Stimulated activated CD4-positive, alpha-beta T cell treated with anti-CD3 and anti-CD28 coated beads, Interleukin-1b, Interleukin-23, amount 100 ng/mL, for 1 hour (primary cell): ENCODE data around the gene RPL22.

Experiments used
- DNase-seq, 2 donors: peaks; one replicate each; pipeline ENCODE4 v3.0.0-alpha.2; 2020; ENCODE audit warnings: low read depth in 2 of 2

Gene RPL22

GRCh38 chr1:6174621-6175410 is 24.6 kb downstream of the RPL22 start:
- no peak for DNase-seq

- DNase-seq: no peak
These were observed 26.8 kb downstream of the RPL22 start for GRCh38 chr1:6172549-6172948.

- DNase-seq: no peak
These were observed 27.8 kb downstream of the RPL22 start for GRCh38 chr1:6171548-6172124.

- no peak for DNase-seq
These were observed 28.6 kb downstream of the RPL22 start for GRCh38 chr1:6170742-6171201.

GRCh38 chr1:6170116-6170741 is 29.2 kb downstream of the RPL22 start:
- DNase-seq: no peak

- no peak for DNase-seq
These were observed 30.3 kb downstream of the RPL22 start for GRCh38 chr1:6168947-6169586.

GRCh38 chr1:6167391-6168303 is 31.7 kb downstream of the RPL22 start:
- DNase-seq: no peak

GRCh38 chr1:6166655-6167390 is 32.6 kb downstream of the RPL22 start:
- no peak for DNase-seq

- DNase-seq: no peak
These were observed 33.2 kb downstream of the RPL22 start for GRCh38 chr1:6166221-6166620.

- DNase-seq: no peak
These were observed 33.9 kb downstream of the RPL22 start for GRCh38 chr1:6165441-6165985.

- no peak for DNase-seq
These were observed 34.4 kb downstream of the RPL22 start for GRCh38 chr1:6165027-6165426.

- no peak for DNase-seq
These were observed 35.3 kb downstream of the RPL22 start for GRCh38 chr1:6163973-6164617.

GRCh38 chr1:6163191-6163972 is 36.0 kb downstream of the RPL22 start:
- no peak for DNase-seq

GRCh38 chr1:6162773-6163172 is 36.6 kb downstream of the RPL22 start:
- DNase-seq: no peak

- no peak for DNase-seq
These were observed 37.1 kb downstream of the RPL22 start for GRCh38 chr1:6162341-6162740.

- no peak for DNase-seq
These were observed 41.2 kb downstream of the RPL22 start for GRCh38 chr1:6158181-6158580.

GRCh38 chr1:6157528-6158174 is 41.7 kb downstream of the RPL22 start:
- no peak for DNase-seq

- DNase-seq: no peak
These were observed 42.3 kb downstream of the RPL22 start for GRCh38 chr1:6157132-6157527.
